HG02884 (cell line): ENCODE data around the gene SKAP2.
"Not testable (repeated sequence)": the region's sequence is repeated elsewhere in the genome, so short reads cannot be mapped to it uniquely, and the experiment has no call there.

Experiments
- ATAC-seq: cut with Tn5 transposase; IDR thresholded peaks from one replicate; pipeline ENCODE4 v1.9.1; 2021; ENCODE audit warnings: mild to moderate bottlenecking, moderate library complexity; ENCODE audit not compliant: unreplicated experiment

The SKAP2 gene

DNA sequence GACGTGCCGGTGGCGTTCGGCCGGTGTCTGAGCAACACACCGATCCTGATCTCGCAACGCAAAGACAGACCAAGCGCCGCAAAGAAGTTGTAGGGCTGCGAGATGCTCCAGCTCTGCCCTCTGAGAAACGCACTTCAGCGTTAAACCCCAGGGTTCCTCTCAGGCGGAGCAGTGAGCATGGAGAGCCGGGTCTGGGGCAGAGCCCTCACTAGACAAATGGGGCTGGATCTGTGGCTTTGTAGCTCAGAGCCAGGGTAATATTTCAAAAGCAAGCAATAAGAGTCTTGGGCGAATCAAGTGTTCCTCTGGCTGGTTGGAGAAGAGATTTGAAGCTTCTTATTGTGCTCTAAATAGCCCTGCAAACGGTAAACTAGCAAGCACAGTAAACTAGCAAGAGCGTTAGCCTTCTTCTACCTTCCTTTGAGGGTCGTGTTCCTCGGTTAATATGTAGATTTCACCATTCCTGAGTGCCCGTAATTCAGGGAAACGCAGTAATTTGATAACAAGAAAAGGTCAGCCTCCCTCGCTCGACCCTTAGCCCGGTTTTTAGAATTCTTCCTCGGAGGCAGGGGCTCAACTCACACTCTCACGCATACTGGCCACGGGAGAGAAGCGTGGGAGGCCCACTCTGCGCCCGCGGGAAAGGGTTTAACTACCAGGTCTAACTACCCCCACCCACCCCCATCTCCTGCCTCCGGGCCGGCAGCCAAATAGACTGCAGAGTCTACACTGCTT lies 6.7 kb downstream of the SKAP2 start:
- ATAC-seq = no peak

DNA sequence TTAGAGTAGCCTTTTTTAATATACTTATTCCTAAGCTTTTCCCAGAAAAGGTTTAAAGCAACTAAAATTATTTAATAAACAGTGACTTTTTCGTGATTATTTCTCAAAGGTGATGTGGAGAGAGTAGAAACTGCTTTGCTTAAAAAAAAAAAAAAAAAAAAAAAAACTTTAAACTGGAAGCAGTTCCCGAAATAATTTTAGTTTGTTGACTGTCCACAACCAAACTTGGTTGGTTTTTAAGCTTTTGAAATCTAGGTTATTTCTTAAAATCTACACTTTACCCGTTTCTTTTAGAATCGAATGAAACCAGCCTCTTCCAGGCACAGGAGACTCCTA lies 7.3 kb downstream of the SKAP2 start:
- no peak for ATAC-seq

DNA sequence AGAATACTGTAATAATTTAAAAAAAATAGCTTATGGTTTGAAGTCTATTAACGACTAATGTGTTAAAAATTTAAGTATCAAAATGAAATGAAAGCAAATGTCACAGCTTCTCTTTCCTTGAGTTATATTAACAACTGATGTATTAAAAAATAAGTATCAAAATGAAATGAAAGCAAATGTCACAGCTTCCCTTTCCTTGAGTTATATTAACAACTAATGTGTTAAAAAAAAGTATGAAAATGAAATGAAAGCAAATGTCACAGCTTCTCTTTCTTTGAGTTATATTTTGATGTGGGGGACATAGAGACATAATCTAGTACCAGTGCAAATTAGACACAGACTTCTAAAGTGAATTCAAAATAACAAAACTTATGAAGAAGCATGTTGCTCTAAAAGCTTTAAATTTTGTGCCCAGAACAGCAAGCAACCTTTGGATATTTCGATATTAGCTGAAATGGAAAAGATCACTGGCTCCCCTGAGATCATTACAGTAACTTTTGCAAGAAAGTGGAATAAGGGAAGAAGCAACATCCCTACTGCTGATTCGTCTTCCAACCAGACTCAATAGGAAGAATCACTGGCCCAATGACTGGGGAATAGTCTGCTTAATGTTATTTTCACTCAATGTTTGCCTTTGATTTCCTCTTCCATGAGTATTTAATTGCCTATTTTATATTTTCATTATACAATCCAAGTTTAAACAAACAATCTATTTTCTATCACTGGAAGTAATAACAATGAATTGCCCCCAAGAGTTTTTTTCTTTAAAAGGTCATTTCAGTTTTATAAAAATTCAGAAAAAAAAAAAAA lies 8.0 kb downstream of the SKAP2 start:
- ATAC-seq = no peak

DNA sequence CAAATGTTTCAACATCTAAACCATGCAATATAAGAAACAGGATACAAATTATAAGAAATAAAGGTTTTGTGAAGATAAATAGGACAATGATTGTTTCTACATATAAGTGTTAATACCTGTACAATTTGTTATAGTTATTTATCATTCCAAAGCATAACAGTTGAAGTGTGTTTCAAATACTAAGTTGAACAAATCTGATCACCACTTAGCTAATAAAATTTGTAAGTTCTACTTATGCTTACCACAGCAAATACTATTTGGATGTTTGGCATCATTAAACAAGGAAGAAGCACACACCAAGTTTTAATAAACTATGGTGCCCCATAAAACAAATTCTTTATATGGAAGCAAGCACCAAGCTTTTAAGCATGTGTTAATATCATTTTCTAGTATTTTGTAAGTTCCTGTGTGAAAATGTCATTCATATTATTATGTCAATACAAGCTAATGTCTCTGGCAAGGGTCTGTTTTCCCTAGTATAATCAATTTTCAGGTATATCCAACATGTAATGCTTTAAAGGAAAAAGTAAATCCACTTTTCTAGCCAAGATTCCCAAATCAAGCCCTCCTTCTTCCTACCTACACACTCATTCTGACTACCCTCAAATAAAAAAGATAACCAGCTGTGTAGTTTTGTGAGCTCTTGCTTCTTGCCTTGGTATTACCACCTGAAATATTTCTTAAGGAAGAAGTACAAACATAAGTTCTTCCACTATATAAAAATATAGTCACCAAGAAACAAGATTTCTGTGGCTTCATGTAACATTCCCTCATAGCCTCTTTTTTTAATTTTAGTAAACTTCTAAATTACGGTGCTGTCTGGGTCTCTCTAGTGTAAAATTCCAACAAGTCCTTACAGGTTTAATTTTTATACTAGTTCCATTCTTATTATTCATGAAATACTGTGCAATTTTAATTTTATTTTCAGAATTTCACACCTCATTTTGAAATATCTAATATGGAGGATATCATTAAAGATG lies 9.2 kb downstream of the SKAP2 start:
- ATAC-seq = no peak

DNA sequence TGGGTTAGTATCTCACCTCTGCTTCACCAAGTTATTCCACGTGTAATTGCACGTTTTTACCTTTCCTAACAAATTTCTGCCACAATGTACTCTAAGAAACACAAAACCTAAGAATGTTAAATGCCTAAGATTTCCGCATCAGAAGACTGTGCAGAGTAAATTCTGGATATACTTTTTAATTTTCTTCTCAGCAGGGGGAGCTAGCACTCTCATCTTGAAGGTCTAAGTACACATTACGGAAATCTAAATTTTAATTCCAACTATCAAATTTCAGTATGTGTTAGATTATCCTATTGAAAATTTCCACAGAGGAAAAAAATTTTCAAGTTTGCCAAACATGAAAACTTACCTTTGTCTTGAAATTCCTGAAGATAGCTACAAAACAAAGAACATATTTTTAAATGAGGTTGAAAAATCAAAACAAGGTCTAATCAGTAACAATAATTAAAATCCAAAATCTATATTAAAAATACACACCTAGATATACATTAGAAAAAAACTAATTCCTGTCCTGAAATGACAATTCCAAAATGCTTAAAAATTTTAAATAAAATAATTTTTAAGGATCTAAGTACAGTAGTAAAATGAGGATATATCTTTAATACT lies 10.5 kb downstream of the SKAP2 start:
- no peak for ATAC-seq

DNA sequence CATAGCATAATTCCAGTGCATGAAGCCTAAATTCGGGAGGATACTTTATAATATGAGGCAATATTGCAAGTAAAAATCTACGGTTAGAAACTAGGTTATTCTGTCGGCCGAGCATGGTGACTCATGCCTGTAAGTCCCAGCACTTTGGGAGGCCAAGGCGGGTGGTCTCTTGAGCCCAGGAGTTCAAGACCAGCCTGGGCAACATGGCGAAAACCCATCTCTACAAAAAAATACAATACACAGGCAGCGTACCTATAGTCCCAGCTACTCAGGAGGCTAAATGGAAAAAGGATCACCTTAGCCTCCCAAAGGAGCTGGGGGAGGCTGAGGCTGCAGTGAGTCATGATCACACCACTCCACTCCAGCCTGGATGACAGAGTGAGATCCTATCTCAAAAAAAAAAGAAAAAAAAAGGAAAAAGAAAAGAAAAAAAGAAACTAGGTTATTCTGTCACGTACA lies 14.2 kb downstream of the SKAP2 start:
- no peak for ATAC-seq

DNA sequence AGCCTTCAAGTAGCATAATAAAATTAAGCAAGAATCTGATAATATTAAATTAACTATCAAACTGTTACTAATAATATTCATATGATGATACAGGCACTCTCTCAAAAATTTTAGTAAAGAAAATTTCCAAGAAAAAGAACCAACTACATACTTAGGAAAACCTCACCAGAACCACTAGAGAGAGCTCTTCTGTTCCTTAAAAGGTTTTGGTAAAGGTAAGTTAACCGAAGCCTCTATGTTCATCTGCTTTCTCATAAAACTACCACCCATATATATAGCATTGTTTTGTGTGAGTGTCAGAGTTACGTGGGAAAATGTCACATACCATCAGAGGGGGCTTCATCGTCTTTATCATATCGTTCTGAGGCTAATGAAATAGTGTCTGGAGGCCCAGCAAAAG lies 20.7 kb downstream of the SKAP2 start:
- ATAC-seq = no peak

DNA sequence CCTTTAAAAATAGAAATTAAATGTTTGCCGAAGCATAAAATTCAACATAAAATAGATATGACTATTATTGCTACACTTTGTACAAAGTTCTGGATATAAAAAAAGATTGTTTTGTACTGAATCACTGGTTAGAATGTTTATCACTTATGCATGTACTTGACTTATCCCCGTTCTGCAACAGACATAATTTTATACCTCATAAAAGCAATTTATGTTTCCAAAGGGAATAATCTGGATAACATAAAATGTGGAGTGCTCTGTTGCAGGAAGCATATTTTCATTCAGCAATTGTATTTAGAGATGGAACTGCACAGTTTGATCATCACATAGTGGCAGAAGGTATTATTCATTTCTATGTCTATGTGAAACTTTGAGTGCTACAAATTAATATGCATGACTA lies 21.5 kb downstream of the SKAP2 start:
- no peak for ATAC-seq

DNA sequence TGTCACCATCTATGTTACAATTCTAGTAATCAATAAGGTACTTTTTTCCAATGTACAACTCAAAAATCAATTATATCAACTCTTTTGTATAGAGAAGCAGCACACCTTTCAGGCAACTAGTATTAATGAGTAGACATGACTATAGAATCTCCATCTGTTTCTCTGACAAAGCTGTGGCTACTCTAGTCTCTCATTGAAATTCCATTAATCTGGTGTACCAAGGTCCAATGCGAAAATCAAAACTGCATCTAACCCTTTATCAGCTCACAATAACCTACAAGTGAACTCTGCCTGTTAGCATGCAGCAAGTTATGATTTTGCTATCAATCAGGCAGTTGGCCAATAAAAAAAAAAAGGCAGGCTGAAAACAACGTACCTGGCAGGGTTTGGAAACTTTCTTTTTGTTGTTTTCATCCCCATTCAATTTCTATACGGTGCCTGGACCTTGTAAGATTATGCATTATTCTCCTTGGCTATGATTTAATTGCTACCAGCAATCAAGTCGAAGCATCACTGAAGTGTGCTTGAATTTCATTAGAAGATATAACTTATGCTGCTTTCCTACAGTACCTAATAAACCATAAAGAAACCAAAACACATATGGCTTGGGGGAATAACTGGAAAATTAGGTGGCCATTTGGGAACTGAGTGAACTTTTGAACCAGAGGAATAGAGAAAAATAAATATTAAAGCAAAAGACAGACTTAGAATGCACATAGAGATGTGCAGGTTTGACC lies 23.2 kb downstream of the SKAP2 start:
- no peak for ATAC-seq

DNA sequence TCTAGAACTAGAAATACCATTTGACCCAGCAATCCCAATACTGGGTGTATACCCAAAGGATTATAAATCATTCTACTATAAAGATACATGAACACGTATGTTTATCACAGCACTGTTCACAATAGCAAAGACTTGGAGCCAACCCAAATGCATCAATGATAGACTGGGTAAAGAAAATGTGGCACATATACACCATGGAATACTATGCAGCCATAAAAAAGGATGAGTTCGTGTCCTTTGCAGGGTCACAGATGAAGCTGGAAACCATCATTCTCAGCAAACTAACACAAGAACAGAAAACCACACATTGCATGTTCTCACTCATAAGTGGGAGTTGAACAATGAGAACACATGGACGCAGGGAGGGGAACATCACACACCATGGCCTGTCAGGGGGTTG lies 27.6 kb downstream of the SKAP2 start:
- not testable (repeated sequence) for ATAC-seq

DNA sequence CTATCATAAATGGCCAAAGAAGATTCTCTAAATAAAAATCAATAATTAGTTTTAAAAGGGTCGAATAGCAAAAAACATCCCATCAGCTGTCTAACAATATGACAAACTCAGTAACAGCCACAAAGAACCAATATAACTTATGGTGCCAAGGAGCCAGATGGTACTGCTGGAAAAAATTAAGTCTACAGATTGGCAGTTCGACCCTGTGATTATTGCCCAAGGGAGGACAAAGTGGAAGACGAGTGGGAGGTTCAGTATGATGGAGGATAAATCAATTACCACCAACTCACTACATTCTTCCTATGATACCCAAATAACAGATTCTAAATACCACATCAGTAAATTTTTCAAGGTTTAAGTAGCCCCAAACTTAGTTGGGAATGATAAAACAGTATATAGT lies 49.0 kb downstream of the SKAP2 start:
- ATAC-seq = no peak

DNA sequence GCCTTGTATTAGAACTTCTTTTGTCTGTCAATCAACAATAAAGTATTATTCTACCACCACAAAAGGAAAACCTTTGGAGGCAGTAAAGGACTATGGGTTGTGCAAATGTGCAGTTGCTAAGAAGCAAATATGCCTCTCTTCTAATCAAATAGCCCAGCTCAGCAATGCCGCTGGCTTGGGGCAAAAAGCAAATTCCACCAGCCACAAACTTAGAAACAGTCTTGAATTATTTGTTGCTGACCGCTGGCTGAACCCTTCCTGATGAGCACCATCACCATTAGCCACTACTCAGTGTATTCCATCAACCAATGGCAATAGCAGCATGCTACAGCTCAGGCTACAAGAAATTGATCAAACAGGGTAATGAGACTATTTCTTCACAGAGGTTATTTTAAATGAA lies 51.0 kb downstream of the SKAP2 start:
- no peak for ATAC-seq

DNA sequence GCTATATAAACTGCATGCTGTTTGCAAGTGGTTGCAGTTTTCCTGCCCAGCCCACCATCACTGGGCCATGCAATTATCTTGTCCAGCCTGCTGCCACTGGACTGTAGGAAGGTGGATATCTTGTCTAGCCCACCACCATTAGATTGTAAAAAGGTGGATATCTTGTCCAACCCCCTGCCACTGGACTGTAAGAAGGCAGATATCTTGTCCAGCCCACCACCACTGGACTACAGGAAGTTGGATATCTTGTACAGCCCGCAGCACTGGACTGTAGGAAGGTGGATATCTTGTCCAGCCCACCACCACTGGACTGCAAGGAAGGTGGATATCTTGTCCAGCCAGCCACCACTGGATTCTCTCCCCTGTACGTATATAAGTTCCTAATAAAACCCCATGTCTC lies 69.8 kb downstream of the SKAP2 start:
- no peak for ATAC-seq

DNA sequence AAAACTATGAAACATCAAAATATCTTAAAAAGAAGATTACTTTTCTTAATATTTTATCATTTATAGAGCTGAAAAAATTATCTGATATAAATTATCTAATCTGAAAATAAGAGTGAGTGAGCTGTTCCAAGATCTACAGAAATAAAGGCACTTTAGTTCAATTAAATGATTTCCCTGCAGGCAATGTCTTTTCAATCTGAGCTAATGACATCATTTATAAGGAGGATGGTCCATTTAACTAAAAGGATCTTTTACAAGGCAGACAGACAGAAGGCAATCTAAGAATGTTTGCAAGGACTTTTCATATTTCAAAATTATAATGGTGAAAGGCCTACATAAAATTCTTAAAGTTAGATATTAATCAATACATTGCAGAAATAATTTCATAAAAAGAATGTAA lies 71.8 kb downstream of the SKAP2 start:
- no peak for ATAC-seq

DNA sequence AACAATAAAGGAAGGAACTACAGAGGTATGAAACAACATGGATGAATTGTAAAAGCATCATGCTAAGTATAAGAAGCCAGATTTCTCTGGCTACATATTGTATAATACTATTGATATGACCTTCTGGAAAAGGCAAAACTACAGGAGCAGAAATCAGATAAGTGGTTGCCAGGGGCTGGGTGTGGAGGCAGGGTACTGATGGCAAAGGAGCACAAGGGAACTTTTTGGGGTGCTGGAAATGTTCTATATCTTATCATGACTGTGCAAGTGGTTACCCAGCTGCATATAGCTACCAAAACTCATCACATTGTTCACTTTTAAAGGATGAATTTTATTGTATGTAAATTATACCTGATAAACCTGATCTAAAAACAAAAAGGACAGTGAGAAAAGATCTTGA lies 72.4 kb downstream of the SKAP2 start:
- no peak for ATAC-seq

DNA sequence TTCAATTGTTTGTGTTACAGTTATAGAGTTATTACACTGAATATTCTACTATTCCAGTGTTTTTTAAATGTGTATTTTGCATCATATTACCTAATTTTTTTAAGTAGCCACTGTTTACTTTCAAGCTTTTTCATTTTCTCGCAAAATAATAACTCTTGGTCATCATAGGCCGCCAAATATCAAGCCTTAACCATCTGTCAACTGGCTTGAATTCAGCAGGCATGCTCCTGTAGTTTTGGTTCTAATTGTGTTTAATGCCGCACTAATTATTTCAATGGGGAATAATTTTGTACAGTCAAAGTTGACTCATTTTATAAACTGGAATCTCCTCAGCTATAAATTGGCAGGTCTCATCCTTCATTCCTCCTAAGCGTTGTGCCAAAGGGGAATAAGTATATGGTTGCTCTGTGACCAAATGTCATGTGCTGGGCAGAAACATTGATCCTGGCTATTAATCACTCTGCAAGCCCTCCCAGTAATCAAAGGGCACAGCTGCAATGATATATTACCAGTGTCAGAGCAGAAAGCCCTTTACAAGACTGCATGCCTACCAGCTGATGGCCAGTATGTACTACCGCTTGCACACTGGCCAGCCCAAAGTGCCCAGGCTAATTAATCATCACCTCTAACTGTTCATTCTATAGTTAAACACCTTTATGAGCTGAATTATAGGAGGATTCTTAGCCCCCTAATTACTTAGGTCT lies 74.8 kb downstream of the SKAP2 start:
- no peak for ATAC-seq

DNA sequence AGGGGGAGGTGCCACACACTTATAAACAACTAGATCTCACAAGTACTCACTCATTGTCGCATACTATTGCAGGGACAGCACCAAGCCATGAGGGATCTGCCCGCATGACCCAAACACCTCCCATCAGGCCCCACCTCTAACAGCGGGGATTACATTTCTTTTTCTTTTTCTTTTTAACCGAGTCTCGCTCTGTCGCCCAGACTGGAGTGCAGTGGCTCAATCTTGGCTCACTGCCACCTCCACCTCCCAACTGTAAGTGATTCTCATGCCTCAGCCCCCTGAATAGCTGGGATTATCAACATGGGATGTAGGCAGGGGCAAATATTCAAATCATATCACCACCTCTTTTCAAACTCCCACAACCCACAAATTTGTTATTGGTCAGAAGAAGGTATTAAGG lies 76.7 kb downstream of the SKAP2 start:
- ATAC-seq = no peak

DNA sequence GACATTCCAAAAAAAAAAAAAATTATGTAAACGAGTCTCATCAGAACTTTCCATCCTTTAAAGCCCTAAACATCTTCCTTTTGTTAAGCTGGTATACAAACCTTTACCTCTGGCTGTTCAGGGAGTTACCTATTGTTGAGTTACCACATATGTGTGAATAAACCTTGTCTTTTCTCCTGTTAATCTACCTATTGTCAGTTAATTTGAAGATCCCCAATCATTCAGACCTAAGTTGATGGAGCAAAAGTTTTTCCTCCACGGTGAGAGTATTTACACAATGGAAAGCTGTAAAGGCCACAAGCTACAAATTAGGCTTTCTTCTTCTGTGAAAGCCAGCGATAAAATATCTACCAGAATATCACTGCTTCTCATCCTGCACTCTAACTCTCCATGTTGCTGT lies 80.3 kb downstream of the SKAP2 start:
- ATAC-seq = no peak

DNA sequence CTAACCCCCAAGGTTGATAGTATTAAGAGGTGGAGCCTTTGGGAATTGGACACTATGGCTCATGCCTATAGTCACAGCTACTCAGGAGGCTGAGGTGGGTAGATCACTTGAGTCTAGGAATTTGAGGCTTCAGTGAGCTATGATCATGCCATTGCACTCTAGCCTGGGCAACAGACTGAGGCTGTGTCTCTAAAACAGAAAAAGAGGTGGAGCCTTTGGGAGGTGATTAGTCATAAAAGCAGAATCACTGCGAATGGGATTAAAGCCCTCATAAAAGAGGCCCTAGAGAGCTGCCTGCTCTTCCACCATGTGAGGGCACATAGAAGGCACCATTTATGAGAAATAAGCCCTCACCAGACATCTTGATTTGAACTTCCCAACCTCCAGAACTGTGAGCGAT lies 81.9 kb downstream of the SKAP2 start:
- ATAC-seq = no peak
